Measurements from ENCODE around the gene SPTBN5. TPM values are rescaled to one million over a fixed set of nuclear protein-coding genes. Genes with fewer than 3 reads are reported as not detected.
A peak's percentile ranks its signal among the peaks of the same experiment; 100 is the strongest.

SPTBN5 gene
- total and polyA plus RNA-seq, 5 experiments from 2014 or later: 0.02 to 0.96 (median 0.81) TPM; not detected in 2

GRCh38 chr15:41897363-41897799, 3.5 kb upstream of the SPTBN5 start:
- Mint-ChIP-seq H3K4me1 (peaks cover 18 to 49% (median 36%) of the 10 kb centered on the region in 4 donors), H3K36me3 (peaks cover 0 to 16% (median 2%) of the 10 kb centered on the region in 3 donors), H3K9me3 (no peaks in the 10 kb centered on the region), H3K27me3 (no peaks in the 10 kb centered on the region), H3K27ac (peak overlapping the region; percentile 87 to 100 (median 98)), H3K4me3 (no peak overlapping the region)
- POLR2A ChIA-PET: interaction anchor here (0.5 to 1.0 kb wide), 2 partner anchors 122 to 496 kb away, joined by 3 read pairs; no protein-coding TSS in a partner anchor
- DNase-seq (no peak), ATAC-seq (no peak)

DNA sequence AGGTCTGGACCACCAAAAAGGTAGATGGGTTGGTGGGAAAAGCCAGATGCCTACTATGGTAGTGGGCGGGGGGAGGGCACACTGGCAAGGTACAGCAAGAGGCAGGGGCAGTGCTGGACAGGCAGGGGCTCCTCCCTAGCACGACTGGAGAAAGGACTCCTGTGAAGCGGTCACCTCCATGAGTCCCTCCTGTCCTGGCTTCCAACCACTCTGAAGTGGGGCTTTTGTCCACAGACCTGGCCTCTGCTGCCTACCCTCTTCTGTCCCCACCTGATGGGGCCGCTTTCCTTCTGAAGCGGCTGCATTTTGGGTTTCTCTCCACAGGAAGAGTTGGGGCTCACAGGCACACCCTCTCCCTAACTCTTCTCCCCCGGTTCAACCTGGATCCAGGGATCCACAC, 2.7 kb upstream of the SPTBN5 start:
- POLR2A ChIA-PET: interaction anchor here (0.5 to 2.9 kb wide), 3 partner anchors 69 to 496 kb away, joined by 3 to 11 read pairs (median 3); partner anchors contain the start of gene JMJD7
- peaks cover 0 to 16% (median 2%) of the 10 kb centered on the region in 3 donors for H3K36me3 Mint-ChIP-seq
- H3K4me3 Mint-ChIP-seq: peak overlapping the region in 1 of 10 donors; percentile 4
- no peaks in the 10 kb centered on the region for H3K27me3 Mint-ChIP-seq
- ATAC-seq: no peak
- no peaks in the 10 kb centered on the region for H3K9me3 Mint-ChIP-seq
- peaks cover 17 to 54% (median 39%) of the 10 kb centered on the region in 4 donors for H3K4me1 Mint-ChIP-seq
- H3K27ac Mint-ChIP-seq: peak overlapping the region; percentile 87 to 100 (median 98)
- peak in 1 of 10 donors; percentile 56 for DNase-seq

- H3K9me3 Mint-ChIP-seq: no peaks in the 10 kb centered on the region
- no peak for ATAC-seq
- H3K36me3 Mint-ChIP-seq: peaks cover 0 to 13% (median 2%) of the 10 kb centered on the region in 3 donors
- no peaks in the 10 kb centered on the region for H3K27me3 Mint-ChIP-seq
- DNase-seq: no peak
- peak overlapping the region in 3 of 10 donors; percentile 22 to 50 (median 33) for H3K4me3 Mint-ChIP-seq
- POLR2A ChIA-PET: interaction anchor here (1.2 to 2.9 kb wide), 6 partner anchors 9 to 76 kb away, joined by 4 to 18 read pairs (median 11); partner anchors contain the start of genes EHD4 and JMJD7
- peak overlapping the region; percentile 87 to 100 (median 98) for H3K27ac Mint-ChIP-seq
- peaks cover 17 to 54% (median 39%) of the 10 kb centered on the region in 4 donors for H3K4me1 Mint-ChIP-seq
Observed at GRCh38 chr15:41895957-41896356, 2.1 kb upstream of the SPTBN5 start.

DNA sequence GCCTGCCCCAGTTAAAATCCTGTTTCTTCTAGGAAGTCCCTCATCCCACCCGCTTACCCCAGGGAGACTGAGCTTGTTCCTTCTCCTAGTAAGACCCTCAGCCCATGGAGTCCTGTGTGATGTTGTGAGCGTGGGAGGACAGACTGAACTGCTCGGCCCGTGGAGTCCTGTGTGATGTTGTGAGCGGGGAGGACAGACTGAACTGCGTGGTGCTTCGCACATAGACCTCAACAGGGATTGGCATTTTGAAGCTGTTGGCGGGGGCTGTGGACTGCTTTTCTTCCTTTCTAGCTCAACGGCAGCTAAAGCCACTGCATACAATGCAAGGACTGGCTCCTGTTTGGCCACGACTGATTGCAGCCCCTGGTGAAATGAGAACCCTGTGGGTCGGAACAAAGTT, 1.6 kb upstream of the SPTBN5 start:
- Mint-ChIP-seq H3K4me1 (peaks cover 17 to 54% (median 39%) of the 10 kb centered on the region in 4 donors), H3K4me3 (peak overlapping the region; percentile 36 to 90 (median 78)), H3K27me3 (no peaks in the 10 kb centered on the region), H3K27ac (peak overlapping the region; percentile 93 to 100 (median 98)), H3K36me3 (peaks cover 0 to 10% (median 2%) of the 10 kb centered on the region in 3 donors), H3K9me3 (no peaks in the 10 kb centered on the region)
- no peak for ATAC-seq
- POLR2A ChIA-PET: interaction anchor here (0.6 to 2.9 kb wide), 15 partner anchors 9 to 1612 kb away, joined by 3 to 18 read pairs (median 5); partner anchors contain the start of genes EHD4, JMJD7 and MAPKBP1
- DNase-seq: peak in 1 of 10 donors; percentile 55

- H3K4me3 Mint-ChIP-seq: peak overlapping the region; percentile 69 to 90 (median 78)
- H3K27me3 Mint-ChIP-seq: no peaks in the 10 kb centered on the region
- POLR2A ChIA-PET: interaction anchor here (0.6 to 2.9 kb wide), 17 partner anchors 10 to 1612 kb away, joined by 3 to 18 read pairs (median 5); partner anchors contain the start of genes EHD4, JMJD7 and MAPKBP1
- ATAC-seq (peak; percentile 97), DNase-seq (peak; percentile 73 to 94 (median 86))
- no peaks in the 10 kb centered on the region for H3K9me3 Mint-ChIP-seq
- peaks cover 0 to 10% (median 2%) of the 10 kb centered on the region in 3 donors for H3K36me3 Mint-ChIP-seq
- H3K27ac Mint-ChIP-seq: peak overlapping the region; percentile 93 to 100 (median 98)
- H3K4me1 Mint-ChIP-seq: peaks cover 17 to 54% (median 39%) of the 10 kb centered on the region in 4 donors
Observed at GRCh38 chr15:41894791-41895463, 1.1 kb upstream of the SPTBN5 start.

GRCh38 chr15:41894251-41894790, 468 bp upstream of the SPTBN5 start:
- DNase-seq: peak in 1 of 10 donors; percentile 60

GRCh38 chr15:41892621-41893421, 1.0 kb downstream of the SPTBN5 start:
- Mint-ChIP-seq H3K9me3 (no peaks in the 10 kb centered on the region), H3K4me3 (peak overlapping the region; percentile 14 to 74 (median 62)), H3K4me1 (peaks cover 22 to 68% (median 54%) of the 10 kb centered on the region in 4 donors), H3K27ac (peak overlapping the region; percentile 84 to 100 (median 98)), H3K27me3 (no peaks in the 10 kb centered on the region), H3K36me3 (peaks cover 0 to 2% (median 0%) of the 10 kb centered on the region in 3 donors)
- DNase-seq: peak in 6 of 10 donors; percentile 20 to 64 (median 38)
- peak in 1 of 2 donors; percentile 19 for ATAC-seq
- POLR2A ChIA-PET: interaction anchor here (0.6 to 2.5 kb wide), 13 partner anchors 11 to 350 kb away, joined by 3 to 13 read pairs (median 4); partner anchors contain the start of genes JMJD7 and MAPKBP1

More at GRCh38 chr15:41894251-41894790, 468 bp upstream of the SPTBN5 start:
- H3K36me3 Mint-ChIP-seq: peaks cover 0 to 10% (median 2%) of the 10 kb centered on the region in 3 donors
- no peaks in the 10 kb centered on the region for H3K27me3 Mint-ChIP-seq
- POLR2A ChIA-PET: interaction anchor here (1.0 to 2.9 kb wide), 13 partner anchors 10 to 120 kb away, joined by 3 to 18 read pairs (median 5); partner anchors contain the start of genes EHD4, JMJD7 and MAPKBP1
- no peaks in the 10 kb centered on the region for H3K9me3 Mint-ChIP-seq
- H3K4me3 Mint-ChIP-seq: peak overlapping the region; percentile 69 to 90 (median 78)
- peak overlapping the region; percentile 93 to 100 (median 98) for H3K27ac Mint-ChIP-seq
- no peak for ATAC-seq
- peaks cover 18 to 56% (median 41%) of the 10 kb centered on the region in 4 donors for H3K4me1 Mint-ChIP-seq

- POLR2A ChIA-PET: interaction anchor here (1.1 to 2.5 kb wide), 6 partner anchors 12 to 118 kb away, joined by 3 to 13 read pairs (median 4); partner anchors contain the start of genes JMJD7 and MAPKBP1
- Mint-ChIP-seq H3K4me3 (peak overlapping the region in 2 of 10 donors; percentile 18 to 20), H3K4me1 (peaks cover 22 to 67% (median 55%) of the 10 kb centered on the region in 4 donors), H3K9me3 (no peaks in the 10 kb centered on the region), H3K27ac (peak overlapping the region; percentile 84 to 100 (median 98)), H3K36me3 (no peaks in the 10 kb centered on the region), H3K27me3 (no peaks in the 10 kb centered on the region)
- DNase-seq (peak in 1 of 10 donors; percentile 50), ATAC-seq (no peak)
Observed at GRCh38 chr15:41891946-41892345, 1.9 kb downstream of the SPTBN5 start.

GRCh38 chr15:41891226-41891625, 2.6 kb downstream of the SPTBN5 start:
- no peaks in the 10 kb centered on the region for H3K27me3 Mint-ChIP-seq
- peak overlapping the region in 7 of 10 donors; percentile 6 to 98 (median 31) for H3K27ac Mint-ChIP-seq
- no peak overlapping the region for H3K4me3 Mint-ChIP-seq
- POLR2A ChIA-PET: no interaction called here
- peak in 1 of 10 donors; percentile 19 for DNase-seq
- H3K4me1 Mint-ChIP-seq: peaks cover 20 to 60% (median 53%) of the 10 kb centered on the region in 4 donors
- no peak for ATAC-seq
- no peaks in the 10 kb centered on the region for H3K9me3 Mint-ChIP-seq
- no peaks in the 10 kb centered on the region for H3K36me3 Mint-ChIP-seq

- no peaks in the 10 kb centered on the region for H3K27me3 Mint-ChIP-seq
- no peaks in the 10 kb centered on the region for H3K9me3 Mint-ChIP-seq
- no peak overlapping the region for H3K4me3 Mint-ChIP-seq
- POLR2A ChIA-PET: interaction anchor here (1.0 kb wide), 1 partner anchor 11 kb away, joined by 3 read pairs; no protein-coding TSS in a partner anchor
- no peaks in the 10 kb centered on the region for H3K36me3 Mint-ChIP-seq
- H3K27ac Mint-ChIP-seq: peak overlapping the region in 7 of 10 donors; percentile 24 to 63 (median 43)
- peaks cover 16 to 54% (median 46%) of the 10 kb centered on the region in 4 donors for H3K4me1 Mint-ChIP-seq
- ATAC-seq (no peak), DNase-seq (no peak)
Observed at GRCh38 chr15:41890050-41890690, 3.7 kb downstream of the SPTBN5 start.

DNA sequence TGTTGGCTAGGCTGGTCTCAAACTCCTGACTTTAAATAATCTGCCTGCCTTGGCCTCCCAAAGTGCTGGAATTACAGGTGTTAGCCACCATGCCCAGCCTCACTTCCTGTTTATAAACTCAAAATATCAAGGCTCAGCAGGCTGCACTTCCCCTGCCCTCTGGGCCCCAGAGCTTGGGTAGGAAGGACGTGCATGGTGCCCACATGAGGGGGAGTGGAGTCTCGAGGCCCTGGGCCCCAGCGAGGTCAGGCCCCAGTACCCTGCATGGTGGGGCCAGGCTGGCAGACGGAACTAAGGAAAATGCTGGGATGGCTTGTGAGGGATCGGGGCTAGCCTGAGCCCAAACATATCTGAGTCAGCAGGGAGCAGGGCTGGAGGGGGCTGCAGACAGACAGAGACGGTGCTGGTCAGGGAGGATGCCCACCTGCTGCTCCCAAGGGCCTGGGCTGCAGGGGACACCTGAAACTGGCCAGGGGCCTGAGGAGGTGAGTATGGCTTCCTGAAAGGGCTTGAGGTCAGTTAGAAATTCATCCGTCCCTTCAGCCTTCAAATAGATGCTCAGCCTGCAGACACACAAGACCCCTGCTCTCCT, 5.1 kb downstream of the SPTBN5 start:
- ATAC-seq: no peak
- POLR2A ChIA-PET: no interaction called here
- H3K36me3 Mint-ChIP-seq: no peaks in the 10 kb centered on the region
- peaks cover 16 to 43% (median 39%) of the 10 kb centered on the region in 4 donors for H3K4me1 Mint-ChIP-seq
- H3K9me3 Mint-ChIP-seq: no peaks in the 10 kb centered on the region
- H3K27me3 Mint-ChIP-seq: no peaks in the 10 kb centered on the region
- no peak for DNase-seq
- H3K27ac Mint-ChIP-seq: peak overlapping the region in 7 of 10 donors; percentile 43 to 88 (median 76)
- peak overlapping the region in 1 of 10 donors; percentile 3 for H3K4me3 Mint-ChIP-seq

Measured in naive thymus-derived CD8-positive, alpha-beta T cell (primary cell).